GM23338 (cell line): ENCODE results near the gene TMEM61.
A peak's percentile ranks its signal among the peaks of the same experiment; 100 is the strongest.

Source experiments
- CREB1 ChIP-seq: fragments of 250-450 bp; sonication (Bioruptor Pico); IDR thresholded peaks from 2 replicates; pipeline ENCODE4 v1.5.0; 2020; ENCODE audit warnings: low read depth, mild to moderate bottlenecking, moderate library complexity
- EZH2 ChIP-seq: fragments of 200-600 bp; sonication (generic); IDR thresholded peaks from one replicate; pipeline ENCODE4 v1.8.0; 2017; ENCODE audit warnings: antibody characterized with exemption, mild to moderate bottlenecking, low read depth; ENCODE audit not compliant: unreplicated experiment
- POLR2AphosphoS5 ChIP-seq: IDR thresholded peaks from 2 replicates; pipeline ENCODE4 v1.6.1; 2016; ENCODE audit warnings: antibody characterized with exemption, low read depth
- STAT1 ChIP-seq: IDR thresholded peaks from one replicate; pipeline ENCODE4 v1.6.1; 2016; ENCODE audit warnings: antibody characterized with exemption; ENCODE audit not compliant: unreplicated experiment
- ZNF114 ChIP-seq: fragments of 250-450 bp; sonication (Bioruptor Pico); IDR thresholded peaks from 2 replicates; pipeline ENCODE4 v1.5.0; 2020; ENCODE audit warnings: mild to moderate bottlenecking, moderate library complexity
- ZNF331 ChIP-seq: fragments of 250-450 bp; sonication (Bioruptor Pico); IDR thresholded peaks from 2 replicates; pipeline ENCODE4 v1.5.0; 2020; ENCODE audit warnings: low read depth, mild to moderate bottlenecking, moderate library complexity
- TF ChIP-seq, protein P1 (sequence below), 2 experiments: fragments of 200-600 bp in 1 of 2; sonication (generic) in 1 of 2; conservative IDR thresholded peaks; 2 replicates each; pipeline versions ENCODE4 v1.5.1 to v1.6.1; 2016 to 2017; ENCODE audit warnings: antibody characterized with exemption in 2 of 2, low read depth in 2 of 2, mild to moderate bottlenecking in 2 of 2, moderate library complexity in 1 of 2

GRCh38 chr1:54996359-54996868 lies 16.0 kb downstream of the TMEM61 start:
- TF ChIP-seq, protein P1, sequence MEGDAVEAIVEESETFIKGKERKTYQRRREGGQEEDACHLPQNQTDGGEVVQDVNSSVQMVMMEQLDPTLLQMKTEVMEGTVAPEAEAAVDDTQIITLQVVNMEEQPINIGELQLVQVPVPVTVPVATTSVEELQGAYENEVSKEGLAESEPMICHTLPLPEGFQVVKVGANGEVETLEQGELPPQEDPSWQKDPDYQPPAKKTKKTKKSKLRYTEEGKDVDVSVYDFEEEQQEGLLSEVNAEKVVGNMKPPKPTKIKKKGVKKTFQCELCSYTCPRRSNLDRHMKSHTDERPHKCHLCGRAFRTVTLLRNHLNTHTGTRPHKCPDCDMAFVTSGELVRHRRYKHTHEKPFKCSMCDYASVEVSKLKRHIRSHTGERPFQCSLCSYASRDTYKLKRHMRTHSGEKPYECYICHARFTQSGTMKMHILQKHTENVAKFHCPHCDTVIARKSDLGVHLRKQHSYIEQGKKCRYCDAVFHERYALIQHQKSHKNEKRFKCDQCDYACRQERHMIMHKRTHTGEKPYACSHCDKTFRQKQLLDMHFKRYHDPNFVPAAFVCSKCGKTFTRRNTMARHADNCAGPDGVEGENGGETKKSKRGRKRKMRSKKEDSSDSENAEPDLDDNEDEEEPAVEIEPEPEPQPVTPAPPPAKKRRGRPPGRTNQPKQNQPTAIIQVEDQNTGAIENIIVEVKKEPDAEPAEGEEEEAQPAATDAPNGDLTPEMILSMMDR (conservative IDR thresholded peaks at IDR 0.05; ENCODE audit: low read depth in 2 of 2), result peak; percentile 85 to 94
- no peak for TF ChIP-seq POLR2AphosphoS5
- no peak for TF ChIP-seq EZH2
- no peak for TF ChIP-seq ZNF114 (CRISPR knock-in tag)
- no peak for TF ChIP-seq ZNF331 (CRISPR knock-in tag)
- TF ChIP-seq STAT1, result no peak
- no peak for TF ChIP-seq CREB1 (CRISPR knock-in tag)
